T-helper 2 cell treated with Interferon-gamma antibody and Interleukin-4, amounts not matched to agents 100 ng/mL and 5 ng/mL, for 36 hours (primary cell): ENCODE data around the gene SRP19. TPM values are rescaled to one million over a fixed set of nuclear protein-coding genes. Genes with fewer than 3 reads are reported as not detected.

Experiments
- total RNA-seq: library from RNA; stranded (reverse); gene quantifications from 2 replicates; pipeline ENCODE4 v1.2.3, GENCODE V29; 2022

SRP19 gene
- total RNA-seq, 1 donor from 2014 or later = 67.3 TPM

Other genes with a start within 250 kb of the SRP19 start
- gene APC, start 123.4 kb upstream of the SRP19 start, total RNA-seq = 22.3 and 24.5 TPM in 2 replicates
- gene REEP5, start 60.9 kb downstream of the SRP19 start, total RNA-seq = 84.3 and 84.8 TPM in 2 replicates
- gene DCP2, start 115.5 kb downstream of the SRP19 start, total RNA-seq = 99.1 and 103 TPM in 2 replicates